OCI-LY1 (cell line): ENCODE data around the gene PTPN6.

Experiments used
- H2AFZ ChIP-seq: fragments of 200-600 bp; sonication (generic), shearing (Covaris generic); 2 replicates; pipeline ENCODE4 v1.6.0; 2014; ENCODE audit warnings: antibody characterized with exemption, mild to moderate bottlenecking, low read length
- H3F3A ChIP-seq: fragments of 200-600 bp; sonication (generic), shearing (Covaris generic); 2 replicates; pipeline ENCODE4 v1.6.0; 2014; ENCODE audit warnings: mild to moderate bottlenecking, antibody characterized with exemption, low read length, moderate library complexity; ENCODE audit not compliant: insufficient read depth
- H3K27ac ChIP-seq: fragments of 200-600 bp; sonication (generic); 2 replicates; pipeline ENCODE4 v1.5.1; 2014; ENCODE audit warnings: low read length, mixed run types, mild to moderate bottlenecking, low read depth; ENCODE audit not compliant: poor library complexity, severe bottlenecking
- H3K27me3 ChIP-seq: fragments of 200-600 bp; sonication (generic); 2 replicates; pipeline ENCODE4 v1.6.0; 2014; ENCODE audit warnings: antibody characterized with exemption, mild to moderate bottlenecking, low read length, moderate library complexity; ENCODE audit not compliant: insufficient read depth
- H3K36me3 ChIP-seq: fragments of 200-600 bp; sonication (generic); 2 replicates; pipeline ENCODE4 v1.6.1; 2014; ENCODE audit warnings: mild to moderate bottlenecking, antibody characterized with exemption, low read length, moderate library complexity, mixed read lengths; ENCODE audit not compliant: insufficient read depth
- H3K4me1 ChIP-seq: fragments of 200-600 bp; sonication (generic); 2 replicates; pipeline ENCODE4 v1.5.1; 2014; ENCODE audit warnings: mild to moderate bottlenecking, low read length, moderate library complexity; ENCODE audit not compliant: insufficient read depth, severe bottlenecking
- H3K4me2 ChIP-seq: fragments of 200-600 bp; sonication (generic), shearing (Covaris generic); 2 replicates; pipeline ENCODE4 v1.6.1; 2014; ENCODE audit warnings: low read length
- H3K4me3 ChIP-seq: fragments of 200-600 bp; sonication (generic); 2 replicates; pipeline ENCODE4 v1.5.1; 2014; ENCODE audit warnings: low read length, low read depth, mild to moderate bottlenecking, mixed read lengths; ENCODE audit not compliant: poor library complexity, severe bottlenecking
- H3K79me2 ChIP-seq: fragments of 200-600 bp; shearing (Covaris generic); 2 replicates; pipeline ENCODE4 v1.6.1; 2016; ENCODE audit warnings: mixed run types, low read length, mixed read lengths; ENCODE audit not compliant: insufficient read depth
- H3K9ac ChIP-seq: fragments of 200-600 bp; sonication (generic), shearing (Covaris generic); 2 replicates; pipeline ENCODE4 v1.6.1; 2014; ENCODE audit warnings: mild to moderate bottlenecking, low read length, mixed read lengths
- H3K9me2 ChIP-seq: fragments of 200-600 bp; sonication (generic), shearing (Covaris generic); 2 replicates; pipeline ENCODE4 v1.6.1; 2014; ENCODE audit warnings: low read depth, mild to moderate bottlenecking, low read length, mixed read lengths
- H3K9me3 ChIP-seq: fragments of 200-600 bp; shearing (Covaris generic); 2 replicates; pipeline ENCODE4 v1.6.1; 2014; ENCODE audit warnings: low read length, mixed read lengths
- H4K20me1 ChIP-seq: fragments of 200-600 bp; sonication (generic), shearing (Covaris generic); 2 replicates; pipeline ENCODE4 v1.6.0; 2016; ENCODE audit warnings: mild to moderate bottlenecking, low read length; ENCODE audit not compliant: insufficient read depth
- CTCF ChIP-seq: fragments of 200-600 bp; sonication (generic), shearing (Covaris generic); IDR thresholded peaks from 2 replicates; pipeline ENCODE4 v1.5.1; 2017; ENCODE audit warnings: mild to moderate bottlenecking, antibody characterized with exemption, low read length, moderate library complexity, mixed read lengths
- EZH2 ChIP-seq: fragments of 200-600 bp; sonication (generic), shearing (Covaris generic); IDR thresholded peaks from 2 replicates; pipeline ENCODE4 v1.8.0; 2017; ENCODE audit warnings: borderline replicate concordance, mixed run types, mild to moderate bottlenecking, antibody characterized with exemption, low read length, moderate library complexity, mixed read lengths

The PTPN6 gene

GRCh38 chr12:6914947-6915788, 36.0 kb upstream of the PTPN6 start:
- Histone ChIP-seq H3K9ac (no peak overlapping the region; the same call in 1 of the 2 replicates), H3K9me2 (no peaks in the 10 kb centered on the region), H3K79me2 (no peaks in the 10 kb centered on the region), H2AFZ (no peak overlapping the region), H3K4me1 (peaks cover 14% of the 10 kb centered on the region), H3K9me3 (no peaks in the 10 kb centered on the region), H3K4me3 (peak overlapping the region; percentile 45), H3K36me3 (no peaks in the 10 kb centered on the region), H3K4me2 (peak overlapping the region; percentile 51), H4K20me1 (no peaks in the 10 kb centered on the region), H3K27ac (no peak overlapping the region), H3K27me3 (peaks cover 10% of the 10 kb centered on the region; the same call in 1 of the 2 replicates), H3F3A (no peaks in the 10 kb centered on the region)
- TF ChIP-seq CTCF (no peak), EZH2 (no peak)

DNA sequence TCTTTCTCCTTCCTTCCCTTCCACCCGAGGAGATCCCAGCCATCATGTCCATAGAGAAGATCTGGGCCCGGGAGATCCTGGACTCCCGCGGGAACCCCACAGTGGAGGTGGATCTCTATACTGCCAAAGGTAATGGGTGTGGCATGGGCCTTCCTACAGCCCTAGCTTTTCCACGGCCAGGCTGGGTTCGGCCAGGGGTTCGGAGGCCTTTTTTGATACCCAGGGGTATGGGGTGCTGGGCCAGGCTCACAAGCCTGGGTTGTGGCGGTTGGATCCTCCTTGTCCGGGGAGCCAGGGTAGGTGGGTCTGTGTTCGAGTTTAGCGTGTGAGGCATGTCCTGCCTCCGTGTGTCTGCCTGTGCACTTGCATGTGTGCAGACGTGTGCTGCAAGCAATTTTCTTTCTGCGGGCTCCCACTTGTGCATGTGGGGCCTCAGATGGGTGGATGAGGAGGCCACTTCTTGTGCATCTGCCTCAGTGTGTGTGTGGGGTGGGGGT, 35.3 kb upstream of the PTPN6 start:
- H3K9me2 ChIP-seq = no peaks in the 10 kb centered on the region
- peaks cover 14% of the 10 kb centered on the region for H3K4me1 ChIP-seq
- no peaks in the 10 kb centered on the region for H3K36me3 ChIP-seq
- no peak overlapping the region for H2AFZ ChIP-seq
- no peak overlapping the region for H3K4me3 ChIP-seq
- TF ChIP-seq EZH2 (no peak), CTCF (no peak)
- H3K79me2 ChIP-seq = no peaks in the 10 kb centered on the region
- H3F3A ChIP-seq = no peaks in the 10 kb centered on the region
- no peak overlapping the region for H3K4me2 ChIP-seq
- peaks cover 10% of the 10 kb centered on the region; the same call in 1 of the 2 replicates for H3K27me3 ChIP-seq
- H3K9me3 ChIP-seq = no peaks in the 10 kb centered on the region
- H4K20me1 ChIP-seq = no peaks in the 10 kb centered on the region
- no peak overlapping the region for H3K9ac ChIP-seq
- H3K27ac ChIP-seq = no peak overlapping the region

DNA sequence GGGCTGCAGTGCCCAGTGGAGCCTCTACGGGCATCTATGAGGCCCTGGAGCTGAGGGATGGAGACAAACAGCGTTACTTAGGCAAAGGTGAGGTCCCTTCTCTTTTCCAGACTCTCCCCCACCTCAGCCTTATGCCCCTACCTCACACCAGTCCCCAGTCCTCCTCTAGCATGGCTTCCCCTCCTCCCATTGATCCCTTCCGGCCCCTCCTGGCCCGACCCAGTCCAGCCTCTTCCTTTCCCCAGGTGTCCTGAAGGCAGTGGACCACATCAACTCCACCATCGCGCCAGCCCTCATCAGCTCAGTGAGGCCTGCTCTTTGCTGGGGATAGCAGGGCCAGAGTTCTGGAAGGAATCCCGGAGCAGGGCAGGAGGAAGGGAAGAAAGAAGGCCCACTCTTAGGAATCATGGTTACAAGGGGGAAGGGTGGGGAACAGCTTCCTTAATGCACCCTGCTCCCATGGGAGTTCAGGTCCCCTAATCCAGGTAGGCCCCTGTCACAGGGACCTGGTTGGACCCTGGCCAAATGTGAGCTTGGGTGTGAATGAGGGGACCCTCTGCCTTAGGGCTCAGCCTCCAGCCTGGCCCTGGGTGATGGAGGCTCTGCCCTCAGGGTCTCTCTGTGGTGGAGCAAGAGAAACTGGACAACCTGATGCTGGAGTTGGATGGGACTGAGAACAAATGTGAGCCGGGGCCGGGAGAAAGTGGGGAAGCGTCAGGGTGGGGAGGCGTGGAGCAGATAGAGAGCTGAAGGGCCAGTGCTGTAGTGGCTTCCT, 34.5 kb upstream of the PTPN6 start:
- no peaks in the 10 kb centered on the region for H3K79me2 ChIP-seq

More for the DNA sequence above, 34.5 kb upstream of the PTPN6 start:
- no peaks in the 10 kb centered on the region for H3K9me3 ChIP-seq
- TF ChIP-seq CTCF = no peak
- TF ChIP-seq EZH2 = no peak
- H3K4me3 ChIP-seq = no peak overlapping the region
- peaks cover 14% of the 10 kb centered on the region for H3K4me1 ChIP-seq
- no peak overlapping the region for H3K27ac ChIP-seq
- H3K27me3 ChIP-seq = peaks cover 10% of the 10 kb centered on the region; the same call in 1 of the 2 replicates
- H3K36me3 ChIP-seq = no peaks in the 10 kb centered on the region
- no peaks in the 10 kb centered on the region for H3K9me2 ChIP-seq
- H3F3A ChIP-seq = no peaks in the 10 kb centered on the region
- no peaks in the 10 kb centered on the region for H4K20me1 ChIP-seq
- H3K9ac ChIP-seq = no peak overlapping the region
- no peak overlapping the region for H2AFZ ChIP-seq
- H3K4me2 ChIP-seq = no peak overlapping the region
